HCT116 (cell line): ENCODE measurements around the gene SAMD10. TPM values are rescaled to one million over a fixed set of nuclear protein-coding genes. Genes with fewer than 3 reads are reported as not detected.

Experiments
- ATAC-seq: fragments of 200-7000 bp; cut with Tn5 transposase; 2 replicates; pipeline ENCODE4 v1.9.1; 2020; ENCODE audit warnings: mild to moderate bottlenecking, moderate library complexity
- BruUV-seq: library from RNA; stranded (reverse); fragments of 400-500 nt; replicated peaks from 2 replicates; lab custom pipeline; 2021; lab: Mats Ljungman, UMichigan
- CTCF ChIA-PET: fragments of 300-600 bp; sonication (Branson Sonifier 250); formaldehyde crosslinking; loops from one replicate; lab custom pipeline; 2021; ENCODE audit warnings: antibody characterized with exemption; lab: Charles Lee
- POLR2A ChIA-PET: fragments of 300-600, 350-600 bp; sonication (Branson Sonifier 250); formaldehyde crosslinking; loops from one replicate; lab custom pipeline; 2021; ENCODE audit warnings: antibody characterized with exemption; lab: Charles Lee
- RAD21 ChIA-PET, 2 experiments: fragments of 300-600 bp; sonication (Branson Sonifier 250); formaldehyde crosslinking; loops; one replicate each; lab custom pipeline; 2023; ENCODE audit warnings: low total read pairs in 2 of 2; ENCODE audit not compliant: uncharacterized antibody in 2 of 2, unreplicated experiment in 2 of 2, low non-redundant PET in 1 of 2; lab: Charles Lee
- DNase-seq: peaks from one replicate; pipeline ENCODE4 v3.0.0-alpha.2; 2010; ENCODE audit warnings: low read depth, low spot score
- H2AFZ ChIP-seq: fragments of 200-600 bp; shearing (Covaris generic), sonication (generic); 2 replicates; pipeline ENCODE4 v1.6.1; 2017; ENCODE audit warnings: low read depth, mixed run types, mixed read lengths, antibody characterized with exemption, low read length; ENCODE audit not compliant: poor library complexity, severe bottlenecking
- H3K27ac ChIP-seq: 2 replicates; pipeline ENCODE4 v1.5.1; 2012; ENCODE audit warnings: low read depth, low read length
- H3K27me3 ChIP-seq: fragments of 200-600 bp; sonication (generic); 2 replicates; pipeline ENCODE4 v1.6.1; 2016; ENCODE audit warnings: mixed run types, low read length, mixed read lengths; ENCODE audit not compliant: insufficient read depth
- H3K36me3 ChIP-seq, 2 experiments: fragments of 200-500 bp in 1 of 2; fragments of 200-600 bp in 1 of 2; sonication (Bioruptor generic) in 1 of 2; sonication (generic) in 1 of 2; 2 replicates each; pipeline versions ENCODE4 v1.5.1 to v1.6.1; 2014 to 2016; ENCODE audit warnings: low read length in 2 of 2, inconsistent platforms in 1 of 2, mixed read lengths in 1 of 2, mixed run types in 1 of 2; ENCODE audit not compliant: insufficient read depth in 2 of 2, control insufficient read depth in 1 of 2
- H3K4me1 ChIP-seq, 2 experiments: fragments of 200-600 bp in 1 of 2; sonication (generic) in 1 of 2; 2 replicates each; pipeline versions ENCODE4 v1.5.1 to v1.6.1; 2012 to 2017; ENCODE audit warnings: low read length in 2 of 2, inconsistent platforms in 1 of 2, mild to moderate bottlenecking in 1 of 2, mixed read lengths in 1 of 2, mixed run types in 1 of 2, moderate library complexity in 1 of 2; ENCODE audit not compliant: insufficient read depth in 2 of 2, control insufficient read depth in 1 of 2
- H3K4me2 ChIP-seq: fragments of 200-600 bp; sonication (generic); 2 replicates; pipeline ENCODE4 v1.6.1; 2017; ENCODE audit warnings: mixed run types, low read length, mixed read lengths
- H3K4me3 ChIP-seq, 2 experiments: fragments of 200-600 bp in 1 of 2; sonication (generic) in 1 of 2; replicated peaks in 1 of 2; 2 replicates each; pipeline ENCODE4 v1.5.1; 2011 to 2016; ENCODE audit warnings: low read length in 2 of 2, control low read depth in 1 of 2, low read depth in 1 of 2, mild to moderate bottlenecking in 1 of 2, mixed read lengths in 1 of 2, mixed run types in 1 of 2
- H3K79me2 ChIP-seq: fragments of 200-600 bp; sonication (generic); 2 replicates; pipeline ENCODE4 v1.6.1; 2017; ENCODE audit warnings: mild to moderate bottlenecking, mixed run types, low read length, moderate library complexity, mixed read lengths; ENCODE audit not compliant: insufficient read depth
- H3K9ac ChIP-seq: fragments of 200-600 bp; sonication (generic); 2 replicates; pipeline ENCODE4 v1.6.1; 2016; ENCODE audit warnings: low read length, mixed read lengths
- H3K9me2 ChIP-seq: fragments of 200-600 bp; sonication (generic), shearing (Covaris generic); 2 replicates; pipeline ENCODE4 v1.6.1; 2017; ENCODE audit warnings: mixed run types, mild to moderate bottlenecking, moderate library complexity; ENCODE audit not compliant: insufficient read depth
- H3K9me3 ChIP-seq, 2 experiments: fragments of 200-500 bp in 1 of 2; fragments of 200-600 bp in 1 of 2; sonication (Bioruptor generic) in 1 of 2; sonication (generic) in 1 of 2; 2 replicates each; pipeline ENCODE4 v1.6.1; 2014 to 2017; ENCODE audit warnings: low read length in 2 of 2, mixed read lengths in 2 of 2, inconsistent platforms in 1 of 2, low read depth in 1 of 2, mild to moderate bottlenecking in 1 of 2, mixed run types in 1 of 2, moderate library complexity in 1 of 2; ENCODE audit not compliant: control insufficient read depth in 1 of 2, insufficient read depth in 1 of 2
- H4K20me1 ChIP-seq: fragments of 200-600 bp; sonication (generic), shearing (Covaris generic); 2 replicates; pipeline ENCODE4 v1.6.1; 2017; ENCODE audit warnings: mixed run types, mild to moderate bottlenecking, moderate library complexity; ENCODE audit not compliant: insufficient read depth
- CBX3 ChIP-seq: IDR thresholded peaks from 2 replicates; pipeline ENCODE4 v1.6.1; 2012; ENCODE audit warnings: low read depth
- EZH2 ChIP-seq: fragments of 200-600 bp; sonication (generic); IDR thresholded peaks from 2 replicates; pipeline ENCODE4 v1.6.1; 2017; ENCODE audit warnings: antibody characterized with exemption, mixed run types
- JUND ChIP-seq: IDR thresholded peaks from 2 replicates; pipeline ENCODE4 v1.6.1; 2012
- POLR2A ChIP-seq: IDR thresholded peaks from 2 replicates; pipeline ENCODE4 v1.7.0; 2011; ENCODE audit warnings: borderline replicate concordance; ENCODE audit not compliant: insufficient read depth, insufficient read length; ENCODE audit errors: extremely low read depth
- POLR2AphosphoS5 ChIP-seq: IDR thresholded peaks from 2 replicates; pipeline ENCODE4 v1.6.1; 2011; ENCODE audit warnings: mild to moderate bottlenecking, low read depth, low read length, moderate library complexity
- SIN3A ChIP-seq: IDR thresholded peaks from 2 replicates; pipeline ENCODE4 v1.6.1; 2012; ENCODE audit warnings: low read depth
- SP1 ChIP-seq: IDR thresholded peaks from 2 replicates; pipeline ENCODE4 v1.6.1; 2012; ENCODE audit warnings: low read depth
- ZBTB33 ChIP-seq: IDR thresholded peaks from 2 replicates; pipeline ENCODE4 v1.6.1; 2011; ENCODE audit warnings: mild to moderate bottlenecking, low read length, moderate library complexity; ENCODE audit not compliant: insufficient replicate concordance; ENCODE audit errors: extremely low read depth
- intact Hi-C: fragments of 100-400 bp; cut with micrococcal nuclease; formaldehyde crosslinking; loops from 2 replicates; pipeline ENCODE4 v1.10.0; 2022
- total RNA-seq: library from RNA; stranded (reverse); gene quantifications from one replicate; pipeline ENCODE4 v1.2.1, GENCODE V29; 2021; ENCODE audit not compliant: unreplicated experiment

Gene SAMD10
- total RNA-seq, 1 experiment from 2014 or later, result 4.2 TPM

- Histone ChIP-seq H3K9me3 (no peaks in the 10 kb centered on the region), H3K4me3 (no peak overlapping the region), H3K4me1 (peaks cover 22 to 47% of the 10 kb centered on the region in 2 experiments), H3K9me2 (no peaks in the 10 kb centered on the region), H3K27me3 (no peaks in the 10 kb centered on the region), H2AFZ (no peak overlapping the region), H3K4me2 (peak overlapping the region; percentile 94), H3K9ac (peak overlapping the region; percentile 62), H3K36me3 (no peaks in the 10 kb centered on the region), H3K79me2 (peaks cover 4% of the 10 kb centered on the region; the same call in 1 of the 2 replicates), H4K20me1 (no peaks in the 10 kb centered on the region), H3K27ac (no peak overlapping the region)
- ATAC-seq (no peak), DNase-seq (no peak)
- no TSS peak for BruUV-seq
- ChIA-PET POLR2A (interaction anchor here (0.7 to 1.1 kb wide), 2 partner anchors 56 to 434 kb away, joined by 3 read pairs; no protein-coding TSS in a partner anchor), CTCF (interaction anchor here (1.4 to 2.1 kb wide), 5 partner anchors 15 to 664 kb away, joined by 5 to 30 read pairs (median 12); partner anchors contain the start of genes PTK6 and TPD52L2), RAD21 (interaction anchor here (0.6 to 1.2 kb wide), 4 partner anchors 17 to 477 kb away, joined by 3 to 4 read pairs (median 3); partner anchors contain the start of gene UCKL1 (in 1 of the 2))
- TF ChIP-seq SP1, result no peak
- no peak for TF ChIP-seq EZH2
- no peak for TF ChIP-seq ZBTB33
- TF ChIP-seq POLR2A, result no peak
- no peak for TF ChIP-seq JUND
- no peak for TF ChIP-seq POLR2AphosphoS5
- no peak for TF ChIP-seq SIN3A
- no peak for TF ChIP-seq CBX3
- intact Hi-C loops, result loop anchor here (1.0 to 10.0 kb wide), 3 partner anchors 64 to 188 kb away; partner anchors contain the start of genes ABHD16B and TPD52L2
Observed at GRCh38 chr20:63973160-63973479, 6.3 kb downstream of the SAMD10 start.
